ENCODE data around the gene TGM3.

TGM3 gene

GRCh38 chr20:2316847-2317495, 21.2 kb downstream of the TGM3 start:
- in situ Hi-C loops (cut with MboI; ENCODE audit: low pct_unique_long_range_greater_than_20kb, low sequenced_read_pairs, unreplicated experiment): no loop called here
- no peak for DNase-seq (ENCODE audit: low spot score)
- TF ChIP-seq CTCF (IDR thresholded peaks at IDR 0.05; ENCODE audit: extremely low read depth, insufficient read depth, missing control alignments): no peak

GRCh38 chr20:2320813-2321658, 25.2 kb downstream of the TGM3 start:
- DNase-seq (ENCODE audit: low spot score): no peak

GRCh38 chr20:2323051-2323450, 27.2 kb downstream of the TGM3 start:
- in situ Hi-C loops (cut with MboI; ENCODE audit: low pct_unique_long_range_greater_than_20kb, low sequenced_read_pairs, unreplicated experiment): no loop called here
- TF ChIP-seq CTCF (IDR thresholded peaks at IDR 0.05; ENCODE audit: extremely low read depth, insufficient read depth, missing control alignments): no peak
- no peak for DNase-seq (ENCODE audit: low spot score)

More at GRCh38 chr20:2320813-2321658, 25.2 kb downstream of the TGM3 start:
- no peak for TF ChIP-seq CTCF (IDR thresholded peaks at IDR 0.05; ENCODE audit: extremely low read depth, insufficient read depth, missing control alignments)
- in situ Hi-C loops (cut with MboI; ENCODE audit: low pct_unique_long_range_greater_than_20kb, low sequenced_read_pairs, unreplicated experiment): no loop called here

GRCh38 chr20:2326046-2326445, 30.2 kb downstream of the TGM3 start:
- in situ Hi-C loops (cut with MboI; ENCODE audit: low pct_unique_long_range_greater_than_20kb, low sequenced_read_pairs, unreplicated experiment): no loop called here
- no peak for DNase-seq (ENCODE audit: low spot score)
- no peak for TF ChIP-seq CTCF (IDR thresholded peaks at IDR 0.05; ENCODE audit: extremely low read depth, insufficient read depth, missing control alignments)

- TF ChIP-seq CTCF (IDR thresholded peaks at IDR 0.05; ENCODE audit: extremely low read depth, insufficient read depth, missing control alignments): no peak
- in situ Hi-C loops (cut with MboI; ENCODE audit: low pct_unique_long_range_greater_than_20kb, low sequenced_read_pairs, unreplicated experiment): no loop called here
- DNase-seq (ENCODE audit: low spot score): no peak
These were observed 32.1 kb downstream of the TGM3 start for GRCh38 chr20:2327620-2328555.

GRCh38 chr20:2329286-2329685, 33.5 kb downstream of the TGM3 start:
- in situ Hi-C loops (cut with MboI; ENCODE audit: low pct_unique_long_range_greater_than_20kb, low sequenced_read_pairs, unreplicated experiment): no loop called here

More at GRCh38 chr20:2329286-2329685, 33.5 kb downstream of the TGM3 start:
- no peak for TF ChIP-seq CTCF (IDR thresholded peaks at IDR 0.05; ENCODE audit: extremely low read depth, insufficient read depth, missing control alignments)
- no peak for DNase-seq (ENCODE audit: low spot score)
